HepG2 (cell line): Measurements from ENCODE around the gene MTA3. TPM values are rescaled to one million over a fixed set of nuclear protein-coding genes. Genes with fewer than 3 reads are reported as not detected.
A peak's percentile ranks its signal among the peaks of the same experiment; 100 is the strongest.

Experiments
- AKAP8 ChIP-seq: sonication (generic); formaldehyde crosslinking; IDR thresholded peaks from 2 replicates; pipeline ENCODE4 v1.5.1; 2020; ENCODE audit warnings: mild to moderate bottlenecking, missing genetic modification reagents
- ARID4A ChIP-seq: sonication (generic); formaldehyde crosslinking; IDR thresholded peaks from 2 replicates; pipeline ENCODE4 v1.5.0; 2020; ENCODE audit warnings: mild to moderate bottlenecking, missing genetic modification reagents, borderline replicate concordance
- ARID5B ChIP-seq: IDR thresholded peaks from 2 replicates; pipeline ENCODE4 v1.4.0; 2020; ENCODE audit warnings: mild to moderate bottlenecking, missing genetic modification reagents
- HIC2 ChIP-seq: sonication (generic); formaldehyde crosslinking; IDR thresholded peaks from 2 replicates; pipeline ENCODE4 v1.9.0; 2022; ENCODE audit warnings: low read depth, missing genetic modification reagents
- PATZ1 ChIP-seq: sonication (generic); formaldehyde crosslinking; IDR thresholded peaks from 2 replicates; pipeline ENCODE4 v1.4.0; 2020; ENCODE audit warnings: missing genetic modification reagents
- TEAD3 ChIP-seq: optimal IDR thresholded peaks from 2 replicates; pipeline ENCODE3; 2016; ENCODE audit warnings: borderline replicate concordance
- ZFY ChIP-seq: sonication (generic); formaldehyde crosslinking; IDR thresholded peaks from 2 replicates; pipeline ENCODE4 v1.4.0; 2020; ENCODE audit warnings: missing genetic modification reagents
- ZMYM4 ChIP-seq: sonication (generic); formaldehyde crosslinking; IDR thresholded peaks from 2 replicates; pipeline ENCODE4 v1.8.1; 2023; ENCODE audit warnings: mild to moderate bottlenecking, missing genetic modification reagents
- ZNF687 ChIP-seq: sonication (generic); formaldehyde crosslinking; IDR thresholded peaks from 2 replicates; pipeline ENCODE4 v1.5.1; 2020; ENCODE audit warnings: mild to moderate bottlenecking, missing genetic modification reagents, moderate library complexity
- ZNF724P ChIP-seq: sonication (generic); formaldehyde crosslinking; IDR thresholded peaks from 2 replicates; pipeline ENCODE4 v1.8.0; 2022; ENCODE audit warnings: missing genetic modification reagents, borderline replicate concordance
- polyA plus RNA-seq, 8 experiments: library from polyadenylated mRNA; depleted of rRNA in 3 of 8; stranded (reverse) in 7 of 8; unstranded in 1 of 8; fragments of >200 nt; fragmentation: Illumina TruSeq in 4 of 8; extraction: Trizol in 4 of 8; gene quantifications; 2 replicates each; pipeline versions ENCODE4 v1.2.1 to v1.2.3, GENCODE V29; 2011 to 2016; ENCODE audit warnings: low read depth in 4 of 8, missing spikeins in 1 of 8, mixed read lengths in 1 of 8; ENCODE audit not compliant: insufficient read depth in 1 of 8
- total RNA-seq, 5 experiments: library from RNA; depleted of rRNA; stranded (reverse); fragments of >200 nt; fragmentation: Illumina TruSeq; extraction: Trizol; gene quantifications; 2 replicates each; pipeline ENCODE4 v1.2.3, GENCODE V29; 2016; ENCODE audit warnings: low read depth in 1 of 5

The MTA3 gene
- total and polyA plus RNA-seq, 2 of the 13 experiments (the other 11 are each of a cell fraction or from before 2014, with no cell fraction given) = 48.8 to 77.8 TPM

GRCh38 chr2:42787424-42787787 lies 219.0 kb downstream of the MTA3 start (continued):
- 0 out of 2 replicates have a peak, but pooled peaks have one; percentile 37 for TF ChIP-seq ARID5B (CRISPR knock-in tag)
- 0 out of 2 replicates have a peak, but pooled peaks have one; percentile 35 for TF ChIP-seq HIC2
- peak; percentile 27; the same call in 1 of the 2 replicates for TF ChIP-seq ZFY
- no peak for TF ChIP-seq AKAP8 (CRISPR knock-in tag)
- TF ChIP-seq ZNF724P (CRISPR knock-in tag) = 0 out of 2 replicates have a peak, but pooled peaks have one; percentile 13
- peak; percentile 53; the same call in 1 of the 2 replicates for TF ChIP-seq PATZ1 (CRISPR knock-in tag)
- peak; percentile 23 for TF ChIP-seq TEAD3
- TF ChIP-seq ARID4A (CRISPR knock-in tag) = 0 out of 2 replicates have a peak, but pooled peaks have one; percentile 39
- 0 out of 2 replicates have a peak, but pooled peaks have one; percentile 13 for TF ChIP-seq ZMYM4 (CRISPR knock-in tag)
- peak; percentile 62 for TF ChIP-seq ZNF687
